Calu3 (cell line): ENCODE data around the gene CDH5. TPM values are rescaled to one million over a fixed set of nuclear protein-coding genes. Genes with fewer than 3 reads are reported as not detected.

Experiments
- BruUV-seq: library from RNA; stranded (reverse); fragments of 400-500 nt; replicated peaks from 2 replicates; lab custom pipeline; 2021; lab: Mats Ljungman, UMichigan
- CTCF ChIA-PET: fragments of 300-600 bp; sonication (Branson Sonifier 250); formaldehyde crosslinking; loops from one replicate; lab custom pipeline; 2022; ENCODE audit warnings: antibody characterized with exemption; lab: Charles Lee
- DNase-seq: peaks from one replicate; pipeline ENCODE4 v3.0.0; 2022
- H3K27ac Mint-ChIP-seq: one replicate; pipeline ENCODE4 v1.8.0; 2022; ENCODE audit warnings: mixed read lengths; ENCODE audit not compliant: unreplicated experiment
- H3K27me3 Mint-ChIP-seq: one replicate; pipeline ENCODE4 v1.8.0; 2022; ENCODE audit warnings: mixed read lengths; ENCODE audit not compliant: unreplicated experiment
- H3K36me3 Mint-ChIP-seq: one replicate; pipeline ENCODE4 v1.8.0; 2022; ENCODE audit warnings: mild to moderate bottlenecking, moderate library complexity, mixed read lengths; ENCODE audit not compliant: insufficient read depth, unreplicated experiment
- H3K4me1 Mint-ChIP-seq: one replicate; pipeline ENCODE4 v1.8.0; 2022; ENCODE audit warnings: mild to moderate bottlenecking, low read depth, mixed read lengths; ENCODE audit not compliant: unreplicated experiment
- H3K4me3 Mint-ChIP-seq: one replicate; pipeline ENCODE4 v1.8.0; 2022; ENCODE audit warnings: mild to moderate bottlenecking, low read depth, moderate library complexity, mixed read lengths; ENCODE audit not compliant: unreplicated experiment
- H3K9me3 Mint-ChIP-seq: one replicate; pipeline ENCODE4 v1.8.0; 2022; ENCODE audit warnings: low read depth, mixed read lengths; ENCODE audit not compliant: unreplicated experiment
- intact Hi-C: fragments of 100-400 bp; cut with micrococcal nuclease; formaldehyde crosslinking; loops from one replicate; pipeline ENCODE4 v1.10.0; 2022; ENCODE audit not compliant: unreplicated experiment
- total RNA-seq: library from RNA; stranded (reverse); gene quantifications from 2 replicates; pipeline ENCODE4 v1.2.3, GENCODE V29; 2022
- TF ChIP-seq, protein P1 (sequence below): fragments of 200-600 bp; IDR thresholded peaks from one replicate; pipeline ENCODE4 v1.8.0; 2022; ENCODE audit warnings: antibody characterized with exemption; ENCODE audit not compliant: unreplicated experiment

The CDH5 gene
- total RNA-seq, 1 experiment from 2014 or later, result not detected

DNA sequence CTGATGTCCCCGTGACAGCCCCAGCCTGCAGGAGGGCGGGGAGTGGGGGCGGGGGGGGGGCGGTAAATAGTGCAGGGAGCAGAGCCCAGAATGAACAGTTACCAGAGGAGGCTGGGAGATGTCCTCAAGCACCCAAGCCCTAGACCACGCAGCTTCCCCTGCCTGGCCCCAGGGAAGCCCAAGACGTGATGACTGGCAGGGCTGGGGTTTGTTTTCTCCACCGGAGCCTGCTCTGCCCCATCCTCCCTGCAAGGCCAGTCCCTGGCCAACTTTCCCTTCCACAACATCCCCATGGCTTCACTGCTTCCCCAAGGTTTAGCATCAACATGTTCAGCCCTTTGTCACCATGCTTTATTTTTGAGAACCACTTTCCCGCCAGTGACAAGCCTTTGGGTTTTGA is 59.2 kb downstream of the CDH5 start:
- Mint-ChIP-seq H3K36me3 (peaks cover 6% of the 10 kb centered on the region), H3K9me3 (no peaks in the 10 kb centered on the region), H3K4me1 (peaks cover 8% of the 10 kb centered on the region), H3K27me3 (peaks cover 64% of the 10 kb centered on the region), H3K4me3 (no peak overlapping the region), H3K27ac (no peak overlapping the region)
- intact Hi-C loops, result no loop called here
- TF ChIP-seq, protein P1, sequence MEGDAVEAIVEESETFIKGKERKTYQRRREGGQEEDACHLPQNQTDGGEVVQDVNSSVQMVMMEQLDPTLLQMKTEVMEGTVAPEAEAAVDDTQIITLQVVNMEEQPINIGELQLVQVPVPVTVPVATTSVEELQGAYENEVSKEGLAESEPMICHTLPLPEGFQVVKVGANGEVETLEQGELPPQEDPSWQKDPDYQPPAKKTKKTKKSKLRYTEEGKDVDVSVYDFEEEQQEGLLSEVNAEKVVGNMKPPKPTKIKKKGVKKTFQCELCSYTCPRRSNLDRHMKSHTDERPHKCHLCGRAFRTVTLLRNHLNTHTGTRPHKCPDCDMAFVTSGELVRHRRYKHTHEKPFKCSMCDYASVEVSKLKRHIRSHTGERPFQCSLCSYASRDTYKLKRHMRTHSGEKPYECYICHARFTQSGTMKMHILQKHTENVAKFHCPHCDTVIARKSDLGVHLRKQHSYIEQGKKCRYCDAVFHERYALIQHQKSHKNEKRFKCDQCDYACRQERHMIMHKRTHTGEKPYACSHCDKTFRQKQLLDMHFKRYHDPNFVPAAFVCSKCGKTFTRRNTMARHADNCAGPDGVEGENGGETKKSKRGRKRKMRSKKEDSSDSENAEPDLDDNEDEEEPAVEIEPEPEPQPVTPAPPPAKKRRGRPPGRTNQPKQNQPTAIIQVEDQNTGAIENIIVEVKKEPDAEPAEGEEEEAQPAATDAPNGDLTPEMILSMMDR, result no peak
- DNase-seq, result no peak
- CTCF ChIA-PET, result no interaction called here
- no TSS peak for BruUV-seq

GRCh38 chr16:66426112-66427035 is 59.9 kb downstream of the CDH5 start:
- CTCF ChIA-PET, result no interaction called here

DNA sequence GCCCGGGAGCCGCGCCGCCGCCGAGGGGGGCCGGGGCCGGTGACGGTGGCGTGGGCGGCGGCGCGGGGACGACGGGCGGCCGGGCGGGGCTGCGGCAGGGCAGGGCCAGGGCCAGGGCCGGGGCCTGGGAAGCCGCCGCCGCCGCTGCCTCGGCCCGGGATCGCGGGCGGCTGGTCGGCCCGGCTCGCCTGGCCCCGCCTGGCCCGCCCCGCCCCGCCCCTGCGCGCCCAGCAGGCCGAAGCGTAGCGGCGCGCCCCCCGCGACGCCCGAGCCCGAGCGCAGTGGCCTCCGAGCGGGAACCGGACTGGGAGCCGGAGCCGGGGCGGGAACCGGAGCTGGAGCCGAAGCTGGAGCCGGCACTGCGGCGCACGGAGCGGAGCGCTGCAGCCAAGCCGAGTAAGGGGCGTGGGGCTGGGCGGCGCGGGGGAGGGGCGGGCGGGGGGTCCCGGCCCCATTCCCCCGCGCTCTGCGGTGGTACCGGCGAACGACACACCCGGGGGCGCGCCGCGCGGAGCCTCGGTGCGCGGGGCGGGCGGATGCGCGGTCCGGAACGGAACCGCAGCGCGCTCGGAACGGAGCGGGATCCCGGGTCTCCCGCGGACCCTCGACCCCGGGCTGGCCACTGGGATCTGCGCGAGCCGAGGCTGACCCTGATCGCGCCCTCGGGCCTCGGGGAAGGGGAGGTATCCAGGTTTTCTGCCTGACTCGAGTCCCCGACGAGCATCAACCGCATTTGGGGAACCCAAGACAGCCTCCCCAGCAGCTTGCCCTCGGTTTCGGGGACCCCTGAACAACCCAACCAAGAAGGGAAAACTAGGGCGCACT is 60.8 kb downstream of the CDH5 start, which contains the start of gene BEAN1:
Gene BEAN1 (plus strand): TSS at position 260 of the 825 bp plus-strand sequence. CDS start 10,382 bp downstream, outside the sequence.
- DNase-seq, result peak; percentile 38
- CTCF ChIA-PET, result interaction anchor here (1.0 kb wide), 1 partner anchor 20 kb away, joined by 4 read pairs; no protein-coding TSS in a partner anchor
- intact Hi-C loops, result no loop called here
- H3K4me1 Mint-ChIP-seq, result peaks cover 8% of the 10 kb centered on the region
- peaks cover 6% of the 10 kb centered on the region for H3K36me3 Mint-ChIP-seq
- TF ChIP-seq, protein P1, result no peak
- H3K4me3 Mint-ChIP-seq, result peak within 1 kb of the TSS; percentile 63
- no peaks in the 10 kb centered on the region for H3K9me3 Mint-ChIP-seq
- peaks cover 64% of the 10 kb centered on the region for H3K27me3 Mint-ChIP-seq
- H3K27ac Mint-ChIP-seq, result no peak within 1 kb of the TSS
- BruUV-seq, result no TSS peak

More at GRCh38 chr16:66426112-66427035, 59.9 kb downstream of the CDH5 start:
- BruUV-seq, result no TSS peak
- Mint-ChIP-seq H3K4me3 (peak overlapping the region; percentile 49), H3K4me1 (peaks cover 8% of the 10 kb centered on the region), H3K27me3 (peaks cover 64% of the 10 kb centered on the region), H3K36me3 (peaks cover 6% of the 10 kb centered on the region), H3K27ac (no peak overlapping the region), H3K9me3 (no peaks in the 10 kb centered on the region)
- TF ChIP-seq, protein P1, result no peak
- no peak for DNase-seq
- intact Hi-C loops, result no loop called here
